ENCODE results near the gene FAM3C.
A peak's percentile ranks its signal among the peaks of the same experiment; 100 is the strongest.

Gene FAM3C

DNA sequence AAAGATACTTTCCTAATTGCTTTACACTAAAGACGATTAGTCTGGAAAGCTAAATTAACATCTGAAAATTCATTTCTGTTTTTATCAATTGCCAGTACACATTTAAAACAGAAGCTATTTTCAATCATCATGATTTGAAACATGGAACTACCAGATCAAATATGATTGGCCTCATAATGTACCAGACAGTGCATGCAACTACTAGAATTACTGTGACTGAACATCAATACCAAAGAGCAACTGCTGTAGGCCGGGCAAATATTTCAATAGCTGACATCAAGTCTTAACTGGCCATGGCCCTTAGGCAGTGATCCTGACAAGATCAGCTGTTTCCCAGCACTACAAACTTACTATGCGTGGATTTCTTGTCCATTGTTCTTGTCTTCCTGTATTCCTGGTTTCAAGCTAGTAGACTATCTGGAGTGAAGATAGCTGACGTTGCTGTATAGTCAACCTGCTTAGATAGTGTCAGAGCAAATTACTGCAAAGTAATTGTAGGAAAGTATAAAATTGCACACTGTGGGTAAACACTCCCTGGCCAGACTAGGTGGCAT, 89.0 kb downstream of the FAM3C start:
- no peak overlapping the region for H3K4me3 ChIP-seq (ENCODE audit: control insufficient read depth, low read depth, low read length)
- TF ChIP-seq, protein P1, sequence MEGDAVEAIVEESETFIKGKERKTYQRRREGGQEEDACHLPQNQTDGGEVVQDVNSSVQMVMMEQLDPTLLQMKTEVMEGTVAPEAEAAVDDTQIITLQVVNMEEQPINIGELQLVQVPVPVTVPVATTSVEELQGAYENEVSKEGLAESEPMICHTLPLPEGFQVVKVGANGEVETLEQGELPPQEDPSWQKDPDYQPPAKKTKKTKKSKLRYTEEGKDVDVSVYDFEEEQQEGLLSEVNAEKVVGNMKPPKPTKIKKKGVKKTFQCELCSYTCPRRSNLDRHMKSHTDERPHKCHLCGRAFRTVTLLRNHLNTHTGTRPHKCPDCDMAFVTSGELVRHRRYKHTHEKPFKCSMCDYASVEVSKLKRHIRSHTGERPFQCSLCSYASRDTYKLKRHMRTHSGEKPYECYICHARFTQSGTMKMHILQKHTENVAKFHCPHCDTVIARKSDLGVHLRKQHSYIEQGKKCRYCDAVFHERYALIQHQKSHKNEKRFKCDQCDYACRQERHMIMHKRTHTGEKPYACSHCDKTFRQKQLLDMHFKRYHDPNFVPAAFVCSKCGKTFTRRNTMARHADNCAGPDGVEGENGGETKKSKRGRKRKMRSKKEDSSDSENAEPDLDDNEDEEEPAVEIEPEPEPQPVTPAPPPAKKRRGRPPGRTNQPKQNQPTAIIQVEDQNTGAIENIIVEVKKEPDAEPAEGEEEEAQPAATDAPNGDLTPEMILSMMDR (IDR thresholded peaks at IDR 0.05; ENCODE audit: control insufficient read depth, insufficient read depth, low read depth, low read length, missing control alignments), result no peak
- no peak for DNase-seq (ENCODE audit: low read depth)

DNA sequence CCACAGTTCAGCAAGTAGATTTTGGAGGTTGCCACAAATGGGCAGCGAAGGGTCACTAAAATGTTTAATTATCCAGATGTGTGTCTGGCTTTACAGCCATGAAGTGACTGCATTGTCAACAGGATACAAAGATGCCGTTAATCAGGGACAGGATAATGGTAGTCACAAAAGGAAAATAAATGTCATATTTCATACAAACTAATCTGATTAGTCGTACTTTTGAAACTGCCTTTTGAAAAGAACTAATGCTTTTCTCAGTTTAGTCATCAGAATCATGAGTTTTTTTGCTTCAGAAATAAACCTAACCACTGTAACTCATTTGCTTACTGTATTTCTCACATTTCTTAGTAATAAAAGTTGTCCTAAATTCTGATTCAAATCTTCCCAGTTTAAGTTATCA, 89.5 kb downstream of the FAM3C start:
- no peak overlapping the region for H3K4me3 ChIP-seq (ENCODE audit: control insufficient read depth, low read depth, low read length)
- no peak for DNase-seq (ENCODE audit: low read depth)
- TF ChIP-seq, protein P1 (IDR thresholded peaks at IDR 0.05; ENCODE audit: control insufficient read depth, insufficient read depth, low read depth, low read length, missing control alignments), result no peak

- DNase-seq (ENCODE audit: low read depth), result no peak
- no peak overlapping the region for H3K4me3 ChIP-seq (ENCODE audit: control insufficient read depth, low read depth, low read length)
- TF ChIP-seq, protein P1 (IDR thresholded peaks at IDR 0.05; ENCODE audit: control insufficient read depth, insufficient read depth, low read depth, low read length, missing control alignments), result no peak
Measured at GRCh38 chr7:121305109-121305508, 91.0 kb downstream of the FAM3C start.

- TF ChIP-seq, protein P1 (IDR thresholded peaks at IDR 0.05; ENCODE audit: control insufficient read depth, insufficient read depth, low read depth, low read length, missing control alignments), result no peak
- no peak for DNase-seq (ENCODE audit: low read depth)
Measured at GRCh38 chr7:121304102-121304658, 91.9 kb downstream of the FAM3C start.

GRCh38 chr7:121303422-121304101, 92.5 kb downstream of the FAM3C start:
- no peak for DNase-seq (ENCODE audit: low read depth)
- TF ChIP-seq, protein P1 (IDR thresholded peaks at IDR 0.05; ENCODE audit: control insufficient read depth, insufficient read depth, low read depth, low read length, missing control alignments), result peak; percentile 7
- H3K4me3 ChIP-seq (ENCODE audit: control insufficient read depth, low read depth, low read length), result no peak overlapping the region

More at GRCh38 chr7:121304102-121304658, 91.9 kb downstream of the FAM3C start:
- H3K4me3 ChIP-seq (ENCODE audit: control insufficient read depth, low read depth, low read length), result no peak overlapping the region

- no peak for DNase-seq (ENCODE audit: low read depth)
- TF ChIP-seq, protein P1 (IDR thresholded peaks at IDR 0.05; ENCODE audit: control insufficient read depth, insufficient read depth, low read depth, low read length, missing control alignments), result no peak
- no peak overlapping the region for H3K4me3 ChIP-seq (ENCODE audit: control insufficient read depth, low read depth, low read length)
Measured at GRCh38 chr7:121302214-121302745, 93.8 kb downstream of the FAM3C start.
